ELF-1 (cell line): ENCODE measurements around the gene CDH5.

Experiments
- DNase-seq: peaks from one replicate; pipeline ENCODE4 v3.0.0-alpha.2; 2016; ENCODE audit warnings: low read depth, low spot score

The CDH5 gene

GRCh38 chr16:66416136-66416535, 49.6 kb downstream of the CDH5 start:
- DNase-seq, result no peak

- no peak for DNase-seq
These were observed 50.6 kb downstream of the CDH5 start for GRCh38 chr16:66416939-66417700.

DNA sequence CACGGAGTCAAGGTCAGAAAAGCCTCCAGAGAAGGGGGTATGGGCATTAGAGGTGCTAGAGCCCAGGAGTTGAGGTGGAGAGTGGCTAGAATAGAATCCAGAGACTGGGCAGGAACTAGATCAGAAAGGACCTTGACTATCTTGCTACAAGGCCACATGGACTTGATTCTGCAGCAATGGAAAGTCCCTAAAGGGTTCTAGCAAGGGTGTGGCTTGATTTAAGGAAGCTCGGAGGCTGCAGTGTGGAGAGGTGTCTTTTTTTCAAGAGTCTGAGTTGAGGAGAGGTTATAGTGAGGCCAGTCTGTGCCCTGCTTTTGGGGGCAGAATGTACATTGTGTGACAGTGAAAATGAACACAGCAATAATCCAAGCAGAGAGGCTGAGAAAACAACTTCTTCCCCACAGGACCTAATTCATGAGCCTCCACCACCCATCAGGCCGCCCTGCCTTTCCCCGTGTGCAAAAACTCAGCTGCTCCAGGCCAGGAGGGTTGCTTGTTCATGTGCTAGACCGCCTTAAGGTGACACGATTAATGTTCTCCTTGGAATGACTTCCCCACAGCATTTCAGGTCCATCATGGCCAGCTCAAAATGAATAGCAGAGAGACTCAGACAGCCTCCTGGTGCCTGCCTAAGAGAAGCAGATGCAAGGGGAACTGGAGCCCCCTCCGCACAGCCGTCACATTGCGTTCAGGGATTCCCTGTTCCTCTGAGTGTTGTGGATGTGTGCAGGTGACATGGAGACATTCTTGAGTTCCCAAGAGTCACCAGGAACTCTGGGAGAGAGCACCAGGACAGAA, 51.9 kb downstream of the CDH5 start:
- no peak for DNase-seq

GRCh38 chr16:66419527-66419926, 53.0 kb downstream of the CDH5 start:
- DNase-seq, result no peak

DNA sequence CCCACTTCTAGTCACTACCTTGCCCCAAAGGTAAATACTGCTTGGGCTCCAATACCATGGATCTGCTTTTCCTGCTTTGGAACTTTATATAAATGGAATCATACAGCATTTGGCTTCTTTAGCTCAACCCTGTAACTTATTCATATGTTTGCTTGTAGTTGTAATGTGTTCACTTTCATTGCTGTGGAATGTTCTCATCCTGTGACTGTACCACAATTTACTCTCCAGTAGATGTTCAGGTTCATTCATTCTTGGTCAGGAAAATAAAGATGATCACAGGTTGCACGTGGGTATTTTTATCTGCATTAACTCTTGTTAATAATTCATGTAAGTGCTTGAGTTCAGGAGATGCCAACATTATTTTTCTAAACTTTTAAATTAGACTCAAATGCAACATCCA, 53.9 kb downstream of the CDH5 start:
- no peak for DNase-seq

GRCh38 chr16:66421891-66422290, 55.4 kb downstream of the CDH5 start:
- no peak for DNase-seq

GRCh38 chr16:66422366-66422765, 55.9 kb downstream of the CDH5 start:
- DNase-seq, result no peak

- DNase-seq, result no peak
These were observed 56.7 kb downstream of the CDH5 start for GRCh38 chr16:66423177-66423576.

- DNase-seq, result no peak
These were observed 59.2 kb downstream of the CDH5 start for GRCh38 chr16:66425651-66426050.

GRCh38 chr16:66426112-66427035, 59.9 kb downstream of the CDH5 start:
- DNase-seq, result no peak

DNA sequence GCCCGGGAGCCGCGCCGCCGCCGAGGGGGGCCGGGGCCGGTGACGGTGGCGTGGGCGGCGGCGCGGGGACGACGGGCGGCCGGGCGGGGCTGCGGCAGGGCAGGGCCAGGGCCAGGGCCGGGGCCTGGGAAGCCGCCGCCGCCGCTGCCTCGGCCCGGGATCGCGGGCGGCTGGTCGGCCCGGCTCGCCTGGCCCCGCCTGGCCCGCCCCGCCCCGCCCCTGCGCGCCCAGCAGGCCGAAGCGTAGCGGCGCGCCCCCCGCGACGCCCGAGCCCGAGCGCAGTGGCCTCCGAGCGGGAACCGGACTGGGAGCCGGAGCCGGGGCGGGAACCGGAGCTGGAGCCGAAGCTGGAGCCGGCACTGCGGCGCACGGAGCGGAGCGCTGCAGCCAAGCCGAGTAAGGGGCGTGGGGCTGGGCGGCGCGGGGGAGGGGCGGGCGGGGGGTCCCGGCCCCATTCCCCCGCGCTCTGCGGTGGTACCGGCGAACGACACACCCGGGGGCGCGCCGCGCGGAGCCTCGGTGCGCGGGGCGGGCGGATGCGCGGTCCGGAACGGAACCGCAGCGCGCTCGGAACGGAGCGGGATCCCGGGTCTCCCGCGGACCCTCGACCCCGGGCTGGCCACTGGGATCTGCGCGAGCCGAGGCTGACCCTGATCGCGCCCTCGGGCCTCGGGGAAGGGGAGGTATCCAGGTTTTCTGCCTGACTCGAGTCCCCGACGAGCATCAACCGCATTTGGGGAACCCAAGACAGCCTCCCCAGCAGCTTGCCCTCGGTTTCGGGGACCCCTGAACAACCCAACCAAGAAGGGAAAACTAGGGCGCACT, 60.8 kb downstream of the CDH5 start, which contains the start of gene BEAN1:
Gene BEAN1, plus strand, starts transcription at position 260 of the 825 bp plus-strand sequence. CDS start 10,382 bp downstream, outside the sequence.
- DNase-seq, result peak; percentile 16

- DNase-seq, result peak; percentile 38
These were observed 61.6 kb downstream of the CDH5 start for GRCh38 chr16:66427871-66428681.

GRCh38 chr16:66428682-66429251, 62.3 kb downstream of the CDH5 start:
- peak; percentile 19 for DNase-seq

DNA sequence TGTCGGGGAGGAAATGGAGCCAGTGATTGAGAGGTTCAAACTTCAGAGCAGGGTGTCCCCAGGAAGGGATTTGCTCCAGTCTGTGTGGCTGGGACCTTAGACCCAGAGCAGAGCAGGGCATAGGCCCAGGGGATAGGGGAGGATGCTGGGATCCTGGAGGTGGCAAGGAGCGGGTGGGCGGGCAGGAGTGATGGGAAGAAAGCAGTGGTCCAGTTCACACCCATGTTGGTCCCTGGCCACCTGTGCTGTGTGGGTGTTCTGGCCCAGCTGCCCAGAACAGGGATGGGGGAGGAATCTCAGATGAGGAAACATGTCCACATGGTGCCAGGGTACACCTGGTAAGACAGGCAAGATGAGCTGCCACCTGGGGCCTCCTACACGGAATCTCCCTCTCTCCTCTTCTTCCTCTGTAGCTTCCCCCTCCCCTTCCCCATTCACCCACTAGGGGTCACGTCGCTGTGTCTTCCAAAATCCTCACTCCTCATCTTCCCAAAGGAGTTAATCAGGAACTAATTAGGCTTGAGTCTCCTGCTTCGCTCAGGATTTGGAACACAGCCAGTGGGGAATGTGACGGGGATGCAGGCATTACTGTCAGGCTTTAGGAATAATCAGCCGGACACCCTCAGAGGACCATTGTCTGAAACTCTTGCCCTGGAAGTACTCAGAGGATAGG, 62.9 kb downstream of the CDH5 start:
- DNase-seq, result no peak

DNA sequence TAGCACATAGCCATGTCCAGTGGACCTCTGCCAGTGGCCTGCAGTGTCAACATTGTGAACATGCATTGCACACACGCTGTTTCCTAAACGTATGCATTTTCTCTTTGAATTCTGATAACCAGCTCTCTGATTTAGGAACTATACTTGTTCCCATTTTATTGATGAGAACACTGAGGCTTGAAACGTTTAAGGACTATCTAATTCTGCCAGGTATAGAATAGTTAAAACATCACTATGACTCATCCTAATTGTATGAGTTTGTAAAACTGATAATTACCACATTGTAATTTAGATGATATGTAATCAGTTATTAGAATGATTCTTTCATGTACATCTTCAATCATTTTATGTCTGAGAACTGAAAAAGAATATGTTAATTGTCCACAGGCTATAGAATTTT, 63.7 kb downstream of the CDH5 start:
- no peak for DNase-seq

GRCh38 chr16:66431760-66432159, 65.3 kb downstream of the CDH5 start:
- DNase-seq, result no peak

DNA sequence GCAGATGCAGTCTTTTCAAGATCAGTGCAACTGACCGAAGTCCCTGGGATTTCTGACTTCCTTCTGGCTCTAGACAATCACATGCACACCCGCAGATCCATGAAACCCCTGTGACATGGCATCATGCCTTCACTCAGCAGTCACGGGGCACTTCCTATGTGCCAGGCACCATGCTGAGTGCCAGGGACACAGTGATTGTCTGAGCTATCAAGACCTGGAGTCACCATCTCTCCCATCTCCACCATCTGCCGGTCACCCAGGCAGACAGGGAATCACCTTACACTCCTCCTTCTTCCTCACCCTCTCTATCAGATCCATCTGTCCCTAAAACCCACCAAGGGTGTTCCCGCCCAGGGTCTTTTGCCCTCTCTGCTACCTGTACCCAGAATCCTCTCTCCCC, 65.9 kb downstream of the CDH5 start:
- DNase-seq, result no peak

DNA sequence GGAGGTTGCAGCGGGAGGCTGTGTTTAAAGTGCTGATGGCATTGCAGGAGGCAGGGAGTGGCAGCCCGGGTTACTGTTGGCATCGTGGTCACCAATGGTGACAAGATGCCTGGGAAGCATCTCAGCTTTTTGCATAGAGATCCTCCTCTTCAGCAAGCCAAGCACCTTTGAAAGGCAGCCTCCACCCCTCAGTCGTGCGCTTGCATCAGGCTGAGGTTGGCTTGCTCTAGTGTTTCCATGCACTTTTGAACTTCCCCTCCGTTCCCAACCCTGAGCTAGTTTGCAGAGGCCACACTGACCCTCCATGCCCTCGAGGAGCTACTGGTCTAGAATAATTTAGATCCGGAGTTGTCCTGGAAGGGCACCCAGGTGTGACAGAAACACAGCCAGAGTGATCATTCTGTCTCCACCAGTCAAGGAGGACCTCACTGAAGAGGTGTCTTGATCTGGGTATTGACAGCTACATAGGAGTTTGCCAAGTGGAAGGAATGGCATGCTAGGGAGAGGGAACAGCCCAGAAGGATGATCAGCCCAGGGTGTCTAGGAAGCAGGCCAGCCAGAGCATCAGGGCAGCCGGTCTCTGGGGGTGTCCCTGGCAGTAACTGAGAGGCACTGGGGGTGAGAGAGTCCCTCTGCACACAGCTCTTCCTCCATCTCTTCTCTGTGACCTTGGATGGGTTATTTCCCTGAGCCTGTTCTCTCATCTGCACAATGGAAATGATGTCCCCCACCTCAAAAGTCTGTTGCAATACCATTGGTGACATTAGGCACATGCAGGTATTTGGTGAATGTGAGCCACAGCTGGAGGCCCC, 68.3 kb downstream of the CDH5 start:
- peak; percentile 56 for DNase-seq
